WTC11 (cell line): ENCODE results near the gene FOXRED1. TPM values are rescaled to one million over a fixed set of nuclear protein-coding genes. Genes with fewer than 3 reads are reported as not detected.

ENCODE experiments used
- ATAC-seq: fragments of 200-7000 bp; cut with Tn5 transposase; 2 replicates; pipeline ENCODE4 v1.10.0; 2021; ENCODE audit warnings: mild to moderate bottlenecking, moderate library complexity
- CTCF ChIA-PET: fragments of 300-600 bp; sonication (Branson Sonifier 250); formaldehyde crosslinking; loops from one replicate; lab custom pipeline; 2021; ENCODE audit warnings: antibody characterized with exemption; lab: Charles Lee
- POLR2A ChIA-PET: fragments of 350-600 bp; sonication (Branson Sonifier 250); formaldehyde crosslinking; loops from one replicate; lab custom pipeline; 2021; ENCODE audit warnings: antibody characterized with exemption; lab: Charles Lee
- DNase-seq: peaks from one replicate; pipeline ENCODE4 v3.0.0; 2021; ENCODE audit warnings: low spot score
- H3K27ac Mint-ChIP-seq: 2 replicates; pipeline ENCODE4 v1.8.0; 2021; ENCODE audit warnings: mixed read lengths
- H3K27me3 Mint-ChIP-seq: 2 replicates; pipeline ENCODE4 v1.8.0; 2021; ENCODE audit warnings: low read depth, mild to moderate bottlenecking, moderate library complexity, mixed read lengths
- H3K36me3 Mint-ChIP-seq: 2 replicates; pipeline ENCODE4 v1.8.0; 2021; ENCODE audit warnings: mixed read lengths
- H3K4me1 Mint-ChIP-seq: 2 replicates; pipeline ENCODE4 v1.8.0; 2022; ENCODE audit warnings: mixed read lengths
- H3K4me3 Mint-ChIP-seq: 2 replicates; pipeline ENCODE4 v1.8.0; 2021; ENCODE audit warnings: mild to moderate bottlenecking, moderate library complexity, mixed read lengths
- H3K9me3 Mint-ChIP-seq: 2 replicates; pipeline ENCODE4 v1.8.0; 2021; ENCODE audit warnings: mixed read lengths
- ATF2 ChIP-seq: sonication (generic); formaldehyde crosslinking; IDR thresholded peaks from 2 replicates; pipeline ENCODE4 v1.8.1; 2022; ENCODE audit warnings: low read depth, missing genetic modification reagents, borderline replicate concordance
- ATF3 ChIP-seq: sonication (generic); formaldehyde crosslinking; conservative IDR thresholded peaks from 2 replicates; pipeline ENCODE4 v1.8.1; 2022; ENCODE audit warnings: mild to moderate bottlenecking, missing genetic modification reagents
- CREB1 ChIP-seq: sonication (generic); formaldehyde crosslinking; IDR thresholded peaks from 2 replicates; pipeline ENCODE4 v1.8.0; 2023; ENCODE audit warnings: mild to moderate bottlenecking, missing genetic modification reagents
- E2F5 ChIP-seq: sonication (generic); formaldehyde crosslinking; IDR thresholded peaks from 2 replicates; pipeline ENCODE4 v1.8.1; 2022; ENCODE audit warnings: mild to moderate bottlenecking, moderate library complexity, missing genetic modification reagents
- EMX1 ChIP-seq: fragments of 250-450 bp; sonication (Bioruptor Pico); IDR thresholded peaks from 2 replicates; pipeline ENCODE4 v1.8.0; 2021; ENCODE audit warnings: mild to moderate bottlenecking
- GABPB1 ChIP-seq: sonication (generic); formaldehyde crosslinking; IDR thresholded peaks from 2 replicates; pipeline ENCODE4 v1.8.1; 2023; ENCODE audit warnings: mild to moderate bottlenecking, missing genetic modification reagents
- HMGA2 ChIP-seq: fragments of 250-450 bp; sonication (Bioruptor Pico); IDR thresholded peaks from 2 replicates; pipeline ENCODE4 v1.4.0; 2021; ENCODE audit warnings: mild to moderate bottlenecking, moderate library complexity
- HMGXB4 ChIP-seq: sonication (generic); formaldehyde crosslinking; IDR thresholded peaks from 2 replicates; pipeline ENCODE4 v1.8.1; 2023; ENCODE audit warnings: mild to moderate bottlenecking, moderate library complexity, missing genetic modification reagents
- JUN ChIP-seq: sonication (generic); formaldehyde crosslinking; IDR thresholded peaks from 2 replicates; pipeline ENCODE4 v1.8.0; 2023; ENCODE audit warnings: mild to moderate bottlenecking, missing genetic modification reagents
- MAX ChIP-seq: sonication (generic); formaldehyde crosslinking; IDR thresholded peaks from 2 replicates; pipeline ENCODE4 v1.8.0; 2022; ENCODE audit warnings: mild to moderate bottlenecking, missing genetic modification reagents
- NR3C1 ChIP-seq: sonication (generic); formaldehyde crosslinking; conservative IDR thresholded peaks from 2 replicates; pipeline ENCODE4 v1.8.1; 2023; ENCODE audit warnings: low read depth, mild to moderate bottlenecking, missing genetic modification reagents
- PREB ChIP-seq: sonication (generic); formaldehyde crosslinking; IDR thresholded peaks from 2 replicates; pipeline ENCODE4 v1.8.1; 2022; ENCODE audit warnings: mild to moderate bottlenecking, missing genetic modification reagents, moderate library complexity, borderline replicate concordance
- SP1 ChIP-seq: sonication (generic); formaldehyde crosslinking; conservative IDR thresholded peaks from 2 replicates; pipeline ENCODE4 v1.8.1; 2022; ENCODE audit warnings: missing genetic modification reagents
- STAT6 ChIP-seq: sonication (generic); formaldehyde crosslinking; conservative IDR thresholded peaks from 2 replicates; pipeline ENCODE4 v1.8.1; 2023; ENCODE audit warnings: mild to moderate bottlenecking, low read depth, missing genetic modification reagents, moderate library complexity
- TP53 ChIP-seq: sonication (generic); formaldehyde crosslinking; IDR thresholded peaks from 2 replicates; pipeline ENCODE4 v1.8.1; 2023; ENCODE audit warnings: mild to moderate bottlenecking, missing genetic modification reagents
- ZMAT4 ChIP-seq: fragments of 250-450 bp; sonication (Bioruptor Pico); IDR thresholded peaks from 2 replicates; pipeline ENCODE4 v1.9.0; 2021; ENCODE audit warnings: mild to moderate bottlenecking
- ZNF138 ChIP-seq: sonication (generic); formaldehyde crosslinking; conservative IDR thresholded peaks from 2 replicates; pipeline ENCODE4 v1.8.1; 2022; ENCODE audit warnings: mild to moderate bottlenecking, moderate library complexity, missing genetic modification reagents
- ZNF671 ChIP-seq: fragments of 250-450 bp; sonication (Bioruptor Pico); IDR thresholded peaks from 2 replicates; pipeline ENCODE4 v1.8.0; 2021; ENCODE audit warnings: mild to moderate bottlenecking
- ZSCAN18 ChIP-seq: fragments of 250-450 bp; sonication (Bioruptor Pico); IDR thresholded peaks from 2 replicates; pipeline ENCODE4 v2.1.2; 2022; ENCODE audit warnings: mild to moderate bottlenecking, moderate library complexity
- total RNA-seq: library from RNA; stranded (reverse); gene quantifications from 3 replicates; pipeline ENCODE4 v1.2.3, GENCODE V29; 2021

Gene FOXRED1
- total RNA-seq, 1 experiment from 2014 or later: 61.9 TPM

- DNase-seq: no peak
- no peaks in the 10 kb centered on the region for H3K4me1 Mint-ChIP-seq
- TF ChIP-seq ZSCAN18 (CRISPR knock-in tag): no peak
- peaks cover 54% of the 10 kb centered on the region for H3K36me3 Mint-ChIP-seq
- no peak overlapping the region for H3K27ac Mint-ChIP-seq
- no peak for ATAC-seq
- ChIA-PET POLR2A (no interaction called here), CTCF (interaction anchor here (0.7 kb wide), 1 partner anchor 47 kb away, joined by 3 read pairs; no protein-coding TSS in a partner anchor)
- no peak overlapping the region for H3K4me3 Mint-ChIP-seq
- H3K27me3 Mint-ChIP-seq: no peaks in the 10 kb centered on the region
- H3K9me3 Mint-ChIP-seq: no peaks in the 10 kb centered on the region
These were observed 22.3 kb upstream of the FOXRED1 start for GRCh38 chr11:126246636-126247035.

GRCh38 chr11:126253265-126253664 lies 15.7 kb upstream of the FOXRED1 start:
- DNase-seq (no peak), ATAC-seq (no peak)
- H3K4me1 Mint-ChIP-seq: no peaks in the 10 kb centered on the region
- TF ChIP-seq NR3C1 (CRISPR knock-in tag) (no peak), TP53 (CRISPR knock-in tag) (no peak), PREB (no peak), E2F5 (CRISPR knock-in tag) (no peak), HMGA2 (CRISPR knock-in tag) (no peak), ZNF138 (CRISPR knock-in tag) (no peak), JUN (CRISPR knock-in tag) (no peak), GABPB1 (CRISPR knock-in tag) (no peak), EMX1 (CRISPR knock-in tag) (no peak), SP1 (CRISPR knock-in tag) (no peak), CREB1 (CRISPR knock-in tag) (no peak), MAX (no peak), STAT6 (CRISPR knock-in tag) (no peak), ATF2 (CRISPR knock-in tag) (no peak), HMGXB4 (CRISPR knock-in tag) (no peak), ZMAT4 (CRISPR knock-in tag) (no peak), ZNF671 (CRISPR knock-in tag) (no peak), ATF3 (CRISPR knock-in tag) (no peak)
- H3K9me3 Mint-ChIP-seq: no peaks in the 10 kb centered on the region
- CTCF ChIA-PET: no interaction called here
- POLR2A ChIA-PET: no interaction called here
- no peak overlapping the region for H3K27ac Mint-ChIP-seq
- H3K36me3 Mint-ChIP-seq: peaks cover 61% of the 10 kb centered on the region
- no peaks in the 10 kb centered on the region for H3K27me3 Mint-ChIP-seq
- H3K4me3 Mint-ChIP-seq: no peak overlapping the region
